HEK293 (cell line): ENCODE results near the gene STARD9.
A peak's percentile ranks its signal among the peaks of the same experiment; 100 is the strongest.

Source experiments
- CTCF ChIA-PET: fragments of 350-600 bp; formaldehyde crosslinking; extraction: SDS; loops from one replicate; lab custom pipeline; 2021; ENCODE audit warnings: antibody characterized with exemption; lab: Yijun Ruan, JAX
- POLR2A ChIA-PET: fragments of 300-600 bp; formaldehyde crosslinking; extraction: SDS; loops from one replicate; lab custom pipeline; 2020; ENCODE audit warnings: antibody characterized with exemption, inconsistent platforms; lab: Yijun Ruan, JAX
- H3K27ac ChIP-seq: fragments of 200-500 bp; sonication (Bioruptor generic); 2 replicates; pipeline ENCODE4 v1.5.1; 2014; ENCODE audit warnings: low read depth, low read length, control low read depth, inconsistent platforms; ENCODE audit errors: extremely low read depth
- H3K36me3 ChIP-seq, 2 experiments: fragments of 200-500 bp in 1 of 2; sonication (Bioruptor generic) in 1 of 2; 1 replicate in 1 of 2; 2 replicates in 1 of 2; pipeline ENCODE4 v1.5.1; 2014 to 2017; ENCODE audit warnings: inconsistent platforms in 2 of 2, low read length in 2 of 2; ENCODE audit not compliant: control insufficient read depth in 2 of 2, insufficient read depth in 1 of 2
- H3K4me1 ChIP-seq: fragments of 200-500 bp; sonication (Bioruptor generic); 2 replicates; pipeline ENCODE4 v1.5.1; 2014; ENCODE audit warnings: mild to moderate bottlenecking, low read length, inconsistent platforms; ENCODE audit not compliant: control insufficient read depth, insufficient read depth
- H3K4me3 ChIP-seq: 2 replicates; pipeline ENCODE4 v1.5.1; 2011; ENCODE audit warnings: low read depth, mild to moderate bottlenecking, control low read depth, low read length, moderate library complexity
- H3K9me3 ChIP-seq: fragments of 200-500 bp; sonication (Bioruptor generic); 2 replicates; pipeline ENCODE4 v1.5.1; 2014; ENCODE audit warnings: low read depth, low read length, inconsistent platforms; ENCODE audit not compliant: control insufficient read depth, insufficient read depth
- FEZF1 ChIP-seq: fragments of 450-650 bp; formaldehyde crosslinking; IDR thresholded peaks from 2 replicates; pipeline ENCODE4 v1.5.1; 2016; ENCODE audit warnings: missing biosample characterization, missing genetic modification characterization
- MYNN ChIP-seq: fragments of 450-650 bp; formaldehyde crosslinking; IDR thresholded peaks from 2 replicates; pipeline ENCODE4 v1.5.1; 2016; ENCODE audit warnings: missing biosample characterization, missing genetic modification characterization, borderline replicate concordance
- SCRT2 ChIP-seq: fragments of 450-650 bp; formaldehyde crosslinking; IDR thresholded peaks from 2 replicates; pipeline ENCODE4 v1.5.1; 2016; ENCODE audit warnings: missing biosample characterization, missing genetic modification characterization
- TRIM28 ChIP-seq: IDR thresholded peaks from 2 replicates; pipeline ENCODE4 v1.6.1; 2011; ENCODE audit warnings: low read length, control low read depth, borderline replicate concordance
- ZBTB8A ChIP-seq: fragments of 450-650 bp; formaldehyde crosslinking; IDR thresholded peaks from 2 replicates; pipeline ENCODE4 v1.5.1; 2016; ENCODE audit warnings: missing biosample characterization, missing genetic modification characterization
- ZNF26 ChIP-seq: fragments of 450-650 bp; formaldehyde crosslinking; IDR thresholded peaks from 2 replicates; pipeline ENCODE4 v1.5.1; 2016; ENCODE audit warnings: missing biosample characterization, missing genetic modification characterization
- ZNF423 ChIP-seq: fragments of 450-650 bp; formaldehyde crosslinking; IDR thresholded peaks from 2 replicates; pipeline ENCODE4 v1.5.1; 2016; ENCODE audit warnings: missing biosample characterization, missing genetic modification characterization
- ZNF510 ChIP-seq: fragments of 450-650 bp; formaldehyde crosslinking; IDR thresholded peaks from 2 replicates; pipeline ENCODE4 v1.5.1; 2018; ENCODE audit warnings: mild to moderate bottlenecking, missing genetic modification characterization, missing biosample characterization; ENCODE audit not compliant: insufficient replicate concordance
- ZNF549 ChIP-seq: fragments of 450-650 bp; IDR thresholded peaks from 2 replicates; pipeline ENCODE4 v1.5.1; 2018; ENCODE audit warnings: missing biosample characterization, missing genetic modification characterization, mild to moderate bottlenecking, inconsistent platforms, moderate library complexity
- ZNF560 ChIP-seq: fragments of 450-650 bp; formaldehyde crosslinking; IDR thresholded peaks from 2 replicates; pipeline ENCODE4 v1.5.1; 2017; ENCODE audit warnings: missing biosample characterization, missing genetic modification characterization, borderline replicate concordance
- ZNF596 ChIP-seq: fragments of 450-650 bp; IDR thresholded peaks from 2 replicates; pipeline ENCODE4 v1.5.0; 2018; ENCODE audit warnings: missing biosample characterization, mild to moderate bottlenecking, missing genetic modification characterization, moderate library complexity
- TF ChIP-seq, protein P1 (sequence below): fragments of 450-650 bp; formaldehyde crosslinking; IDR thresholded peaks from 2 replicates; pipeline ENCODE4 v1.5.1; 2017; ENCODE audit warnings: missing biosample characterization, missing genetic modification characterization
- TF ChIP-seq, protein P2 (sequence below): fragments of 450-650 bp; formaldehyde crosslinking; IDR thresholded peaks from 2 replicates; pipeline ENCODE4 v1.5.1; 2017; ENCODE audit warnings: missing biosample characterization, mild to moderate bottlenecking, missing genetic modification characterization, moderate library complexity

The STARD9 gene

GRCh38 chr15:42616107-42616506 lies 40.7 kb downstream of the STARD9 start:
- CTCF ChIA-PET, result interaction anchor here (0.7 kb wide), 1 partner anchor 595 kb away, joined by 3 read pairs; the partner anchor contains the start of gene PLA2G4E
- POLR2A ChIA-PET, result interaction anchor here (0.9 kb wide), 1 partner anchor 41 kb away, joined by 5 read pairs; the partner anchor contains the start of gene STARD9
- Histone ChIP-seq H3K27ac (no peak overlapping the region), H3K36me3 (no peaks in the 10 kb centered on the region; a peak in 1 of 3 replicates), H3K4me3 (no peak overlapping the region), H3K4me1 (no peaks in the 10 kb centered on the region), H3K9me3 (no peaks in the 10 kb centered on the region)
- TF ChIP-seq FEZF1 (peak; percentile 73), ZBTB8A (tag by site-specific recombination) (no peak), TRIM28 (no peak), MYNN (tag by site-specific recombination) (peak; percentile 81), SCRT2 (tag by site-specific recombination) (peak; percentile 32; the same call in 1 of the 2 replicates)
- TF ChIP-seq, protein P1, sequence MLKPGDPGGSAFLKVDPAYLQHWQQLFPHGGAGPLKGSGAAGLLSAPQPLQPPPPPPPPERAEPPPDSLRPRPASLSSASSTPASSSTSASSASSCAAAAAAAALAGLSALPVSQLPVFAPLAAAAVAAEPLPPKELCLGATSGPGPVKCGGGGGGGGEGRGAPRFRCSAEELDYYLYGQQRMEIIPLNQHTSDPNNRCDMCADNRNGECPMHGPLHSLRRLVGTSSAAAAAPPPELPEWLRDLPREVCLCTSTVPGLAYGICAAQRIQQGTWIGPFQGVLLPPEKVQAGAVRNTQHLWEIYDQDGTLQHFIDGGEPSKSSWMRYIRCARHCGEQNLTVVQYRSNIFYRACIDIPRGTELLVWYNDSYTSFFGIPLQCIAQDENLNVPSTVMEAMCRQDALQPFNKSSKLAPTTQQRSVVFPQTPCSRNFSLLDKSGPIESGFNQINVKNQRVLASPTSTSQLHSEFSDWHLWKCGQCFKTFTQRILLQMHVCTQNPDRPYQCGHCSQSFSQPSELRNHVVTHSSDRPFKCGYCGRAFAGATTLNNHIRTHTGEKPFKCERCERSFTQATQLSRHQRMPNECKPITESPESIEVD, result peak; percentile 60

- CTCF ChIA-PET, result interaction anchor here (0.6 to 1.0 kb wide), 4 partner anchors 10 to 584 kb away, joined by 3 to 4 read pairs (median 4); no protein-coding TSS in a partner anchor
- no peak overlapping the region for H3K27ac ChIP-seq
- no peak overlapping the region for H3K4me3 ChIP-seq
- POLR2A ChIA-PET, result no interaction called here
- no peaks in the 10 kb centered on the region for H3K4me1 ChIP-seq
- no peaks in the 10 kb centered on the region for H3K9me3 ChIP-seq
- TF ChIP-seq ZNF423 (tag by site-specific recombination) (no peak), ZNF596 (tag by site-specific recombination) (no peak), ZNF26 (tag by site-specific recombination) (no peak)
- H3K36me3 ChIP-seq, result no peaks in the 10 kb centered on the region; a peak in 1 of 3 replicates
Observed at GRCh38 chr15:42619656-42620371, 44.4 kb downstream of the STARD9 start.

DNA sequence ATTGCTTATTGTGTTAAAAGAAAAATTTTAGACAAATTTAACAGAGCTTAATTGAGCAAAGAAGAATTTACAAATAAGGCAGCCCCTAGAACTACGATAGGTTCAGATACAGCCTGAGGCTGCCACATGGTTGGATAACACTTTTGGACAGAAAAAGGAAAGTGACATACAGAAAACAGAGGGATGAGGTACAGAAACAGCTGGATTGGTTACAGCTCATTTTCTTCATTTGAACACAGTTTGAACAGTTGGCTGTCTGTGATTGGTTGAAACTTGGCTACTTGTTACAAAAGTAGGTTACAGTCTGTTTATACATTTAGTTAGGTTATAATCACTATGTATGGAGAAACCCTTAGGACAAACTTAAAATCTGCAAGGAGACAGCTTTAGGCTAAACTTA lies 46.0 kb downstream of the STARD9 start:
- H3K9me3 ChIP-seq, result no peaks in the 10 kb centered on the region
- POLR2A ChIA-PET, result no interaction called here
- CTCF ChIA-PET, result interaction anchor here (0.6 to 0.8 kb wide), 3 partner anchors 10 to 45 kb away, joined by 3 read pairs; no protein-coding TSS in a partner anchor

More for the DNA sequence above, 46.0 kb downstream of the STARD9 start:
- Histone ChIP-seq H3K36me3 (no peaks in the 10 kb centered on the region; a peak in 1 of 3 replicates), H3K4me3 (no peak overlapping the region), H3K4me1 (no peaks in the 10 kb centered on the region), H3K27ac (no peak overlapping the region)
- TF ChIP-seq, protein P2, sequence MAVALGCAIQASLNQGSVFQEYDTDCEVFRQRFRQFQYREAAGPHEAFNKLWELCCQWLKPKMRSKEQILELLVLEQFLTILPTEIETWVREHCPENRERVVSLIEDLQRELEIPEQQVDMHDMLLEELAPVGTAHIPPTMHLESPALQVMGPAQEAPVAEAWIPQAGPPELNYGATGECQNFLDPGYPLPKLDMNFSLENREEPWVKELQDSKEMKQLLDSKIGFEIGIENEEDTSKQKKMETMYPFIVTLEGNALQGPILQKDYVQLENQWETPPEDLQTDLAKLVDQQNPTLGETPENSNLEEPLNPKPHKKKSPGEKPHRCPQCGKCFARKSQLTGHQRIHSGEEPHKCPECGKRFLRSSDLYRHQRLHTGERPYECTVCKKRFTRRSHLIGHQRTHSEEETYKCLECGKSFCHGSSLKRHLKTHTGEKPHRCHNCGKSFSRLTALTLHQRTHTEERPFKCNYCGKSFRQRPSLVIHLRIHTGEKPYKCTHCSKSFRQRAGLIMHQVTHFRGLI, result no peak
- no peak for TF ChIP-seq ZNF510 (tag by site-specific recombination)
- no peak for TF ChIP-seq ZNF560 (tag by site-specific recombination)
- no peak for TF ChIP-seq ZNF549 (tag by site-specific recombination)
